Measurements from ENCODE around the gene AGRN.

DNA sequence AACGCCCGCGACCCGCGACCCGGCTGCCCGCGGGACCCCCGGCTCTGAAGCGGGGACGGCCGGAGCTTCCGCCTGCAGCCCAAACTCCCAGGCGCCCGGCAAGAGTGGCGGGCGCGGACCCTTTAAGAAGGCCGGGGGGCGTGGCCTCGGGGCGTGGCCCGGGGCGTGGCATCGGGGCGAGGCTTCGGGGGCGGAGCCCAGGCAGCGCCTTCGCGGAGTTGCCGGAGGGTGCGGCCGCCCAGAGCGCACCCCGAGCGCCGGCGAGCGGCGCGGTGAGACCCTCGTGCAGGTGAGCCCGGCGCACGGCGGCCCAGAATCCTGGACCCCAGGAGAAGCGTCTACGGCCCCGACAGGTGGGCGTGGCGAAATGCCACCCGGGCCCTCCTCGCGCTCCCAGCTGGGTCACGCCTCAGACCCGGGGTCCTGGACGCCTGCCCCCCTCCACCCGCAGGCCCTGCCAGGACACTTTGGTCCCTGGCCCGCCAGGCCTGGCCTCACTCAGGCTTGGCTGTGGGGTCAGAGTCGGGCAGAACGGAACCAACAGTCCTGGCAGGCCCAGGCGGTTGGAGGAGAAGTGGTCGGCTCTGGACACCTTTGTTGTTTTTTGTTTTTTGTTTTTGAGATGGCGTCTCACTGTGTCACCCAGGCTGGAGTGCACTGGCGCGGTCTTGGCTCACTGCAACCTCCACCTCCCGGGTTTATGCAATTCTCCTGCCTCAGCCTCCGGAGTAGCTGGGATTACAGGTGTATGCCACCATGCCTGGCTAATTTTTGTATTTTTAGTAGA, 39.8 kb downstream of the AGRN start:
- TF ChIP-seq, protein P1, sequence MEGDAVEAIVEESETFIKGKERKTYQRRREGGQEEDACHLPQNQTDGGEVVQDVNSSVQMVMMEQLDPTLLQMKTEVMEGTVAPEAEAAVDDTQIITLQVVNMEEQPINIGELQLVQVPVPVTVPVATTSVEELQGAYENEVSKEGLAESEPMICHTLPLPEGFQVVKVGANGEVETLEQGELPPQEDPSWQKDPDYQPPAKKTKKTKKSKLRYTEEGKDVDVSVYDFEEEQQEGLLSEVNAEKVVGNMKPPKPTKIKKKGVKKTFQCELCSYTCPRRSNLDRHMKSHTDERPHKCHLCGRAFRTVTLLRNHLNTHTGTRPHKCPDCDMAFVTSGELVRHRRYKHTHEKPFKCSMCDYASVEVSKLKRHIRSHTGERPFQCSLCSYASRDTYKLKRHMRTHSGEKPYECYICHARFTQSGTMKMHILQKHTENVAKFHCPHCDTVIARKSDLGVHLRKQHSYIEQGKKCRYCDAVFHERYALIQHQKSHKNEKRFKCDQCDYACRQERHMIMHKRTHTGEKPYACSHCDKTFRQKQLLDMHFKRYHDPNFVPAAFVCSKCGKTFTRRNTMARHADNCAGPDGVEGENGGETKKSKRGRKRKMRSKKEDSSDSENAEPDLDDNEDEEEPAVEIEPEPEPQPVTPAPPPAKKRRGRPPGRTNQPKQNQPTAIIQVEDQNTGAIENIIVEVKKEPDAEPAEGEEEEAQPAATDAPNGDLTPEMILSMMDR (IDR thresholded peaks at IDR 0.05), result peak in 2 of 4 experiments; percentile 2 to 11
- TF ChIP-seq POLR2A (IDR thresholded peaks at IDR 0.05), result peak; percentile 33
- no peak for TF ChIP-seq POLR2AphosphoS5 (IDR thresholded peaks at IDR 0.05)
